Femur (tissue), 1 donor: ENCODE results near the gene GABRQ.
"Not testable (repeated sequence)": the region's sequence is repeated elsewhere in the genome, so short reads cannot be mapped to it uniquely, and the experiment has no call there.

Experiments used
- DNase-seq: peaks from one replicate; pipeline ENCODE4 v3.0.0-alpha.2; 2017

GABRQ gene

DNA sequence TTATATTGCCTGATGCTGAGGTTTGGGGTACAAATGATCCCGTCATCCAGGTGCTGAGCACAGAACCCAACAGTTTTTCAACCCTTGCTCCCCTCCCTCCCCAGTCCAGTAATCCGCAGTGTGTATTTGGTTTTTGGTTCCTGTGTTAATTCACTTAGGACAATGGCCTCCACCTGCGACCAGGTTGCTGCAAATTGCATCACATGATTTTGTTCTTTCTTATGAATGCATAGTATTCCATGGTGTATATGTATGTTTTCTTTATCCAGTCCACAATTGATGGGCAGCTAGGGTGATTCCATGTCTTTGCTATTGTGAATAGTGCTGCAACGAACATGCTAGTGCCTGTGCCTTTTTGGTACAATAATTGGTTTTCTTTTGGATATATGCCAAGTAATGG is 25.4 kb downstream of the GABRQ start:
- DNase-seq = no peak

DNA sequence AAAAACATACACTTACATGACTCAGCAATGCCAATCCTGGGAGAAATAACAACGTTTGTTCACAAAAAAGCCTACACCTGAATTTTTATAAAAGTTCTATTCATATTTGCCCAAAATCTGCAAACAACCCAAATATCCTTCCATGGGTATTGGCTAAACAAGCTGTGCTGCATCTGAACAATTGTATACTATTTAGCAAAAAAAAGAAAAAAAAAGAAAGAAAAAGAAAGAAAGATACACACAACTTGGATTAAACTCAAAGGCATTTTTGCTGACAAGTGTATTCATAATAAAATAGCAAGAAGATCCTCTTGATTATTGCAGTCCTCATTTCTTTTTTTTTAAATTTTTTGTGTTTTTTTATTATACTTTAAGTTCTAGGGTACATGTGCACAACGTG is 36.4 kb downstream of the GABRQ start:
- no peak for DNase-seq

DNA sequence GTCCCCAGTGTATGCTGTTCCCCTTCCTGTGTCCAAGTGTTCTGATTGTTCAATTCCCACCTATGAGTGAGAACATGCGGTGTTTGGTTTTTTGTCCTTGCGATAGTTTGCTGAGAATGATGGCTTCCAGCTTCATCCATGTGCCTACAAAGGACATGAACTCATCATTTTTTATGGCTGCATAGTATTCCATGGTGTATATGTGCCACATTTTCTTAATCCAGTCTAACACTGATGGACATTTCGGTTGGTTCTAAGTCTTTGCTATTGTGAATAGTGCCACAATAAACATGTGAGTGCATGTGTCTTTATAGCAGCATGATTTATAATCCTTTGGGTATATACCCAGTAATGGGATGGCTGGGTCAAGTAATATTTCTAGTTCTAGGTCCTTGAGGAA is 37.0 kb downstream of the GABRQ start:
- not testable (repeated sequence) for DNase-seq

DNA sequence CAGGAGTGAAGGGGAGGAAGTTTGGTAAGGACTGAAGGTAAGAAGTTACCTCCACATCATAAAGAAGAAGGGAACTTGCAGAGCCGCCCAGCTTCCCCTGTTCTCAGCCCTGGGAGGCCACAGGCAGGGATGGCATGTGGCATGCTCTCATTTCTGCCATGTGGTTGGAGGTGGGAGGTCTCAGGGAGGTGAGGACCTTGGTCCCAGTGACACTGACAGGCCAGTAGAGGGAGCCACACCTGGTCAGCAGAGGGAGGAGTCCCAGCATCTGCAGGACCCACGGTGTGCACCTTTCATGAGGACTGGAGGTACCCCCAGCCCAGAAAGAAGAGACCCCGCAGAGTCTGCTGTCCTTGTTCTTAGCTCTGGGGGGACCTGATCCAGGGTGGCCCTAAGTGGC is 43.3 kb downstream of the GABRQ start:
- DNase-seq = not testable (repeated sequence)

DNA sequence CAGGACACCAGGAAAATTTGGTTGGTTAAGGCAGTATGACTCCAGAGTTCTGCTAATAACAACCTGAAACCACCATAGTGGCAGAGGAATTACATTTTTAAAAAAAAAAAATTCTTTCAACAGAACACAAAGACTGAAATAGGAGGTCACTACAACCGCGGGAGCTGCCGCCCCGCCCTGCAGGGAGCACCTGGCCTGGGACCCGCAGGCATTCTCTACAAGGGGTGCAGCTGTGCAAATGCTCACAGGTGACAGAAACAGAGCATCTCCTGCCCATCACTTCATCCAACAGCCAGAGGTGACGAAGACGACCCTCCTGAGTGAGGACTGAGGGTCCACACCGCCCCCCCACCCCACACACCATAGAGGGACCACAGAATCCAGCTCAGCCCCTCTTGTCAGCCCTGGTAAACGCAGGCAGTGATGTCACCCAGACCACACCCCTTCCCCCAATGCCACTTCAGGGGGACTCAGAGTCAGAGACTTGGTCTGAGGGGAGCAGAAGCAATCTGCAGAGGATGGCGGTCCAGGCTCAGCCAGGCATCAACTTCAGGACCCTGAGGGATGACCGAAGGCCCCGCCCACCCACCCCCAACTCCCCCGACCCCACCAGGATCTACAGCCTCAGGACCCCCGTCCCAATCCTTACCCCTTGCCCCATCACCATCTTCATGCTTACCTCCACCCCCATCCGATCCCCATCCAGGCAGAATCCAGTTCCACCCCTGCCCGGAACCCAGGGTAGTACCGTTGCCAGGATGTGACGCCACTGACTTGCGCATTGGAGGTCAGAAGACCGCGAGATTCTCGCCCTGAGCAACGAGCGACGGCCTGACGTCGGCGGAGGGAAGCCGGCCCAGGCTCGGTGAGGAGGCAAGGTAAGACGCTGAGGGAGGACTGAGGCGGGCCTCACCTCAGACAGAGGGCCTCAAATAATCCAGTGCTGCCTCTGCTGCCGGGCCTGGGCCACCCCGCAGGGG is 60.5 kb downstream of the GABRQ start, which contains the start of gene MAGEA3:
Gene MAGEA3, plus strand, starts transcription at position 843 of the 980 bp plus-strand sequence. CDS start 2,039 bp downstream, outside the sequence.
- not testable (repeated sequence) for DNase-seq

DNA sequence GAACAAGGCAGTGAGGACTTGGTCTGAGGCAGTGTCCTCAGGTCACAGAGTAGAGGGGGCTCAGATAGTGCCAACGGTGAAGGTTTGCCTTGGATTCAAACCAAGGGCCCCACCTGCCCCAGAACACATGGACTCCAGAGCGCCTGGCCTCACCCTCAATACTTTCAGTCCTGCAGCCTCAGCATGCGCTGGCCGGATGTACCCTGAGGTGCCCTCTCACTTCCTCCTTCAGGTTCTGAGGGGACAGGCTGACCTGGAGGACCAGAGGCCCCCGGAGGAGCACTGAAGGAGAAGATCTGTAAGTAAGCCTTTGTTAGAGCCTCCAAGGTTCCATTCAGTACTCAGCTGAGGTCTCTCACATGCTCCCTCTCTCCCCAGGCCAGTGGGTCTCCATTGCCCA is 62.7 kb downstream of the GABRQ start:
- not testable (repeated sequence) for DNase-seq

DNA sequence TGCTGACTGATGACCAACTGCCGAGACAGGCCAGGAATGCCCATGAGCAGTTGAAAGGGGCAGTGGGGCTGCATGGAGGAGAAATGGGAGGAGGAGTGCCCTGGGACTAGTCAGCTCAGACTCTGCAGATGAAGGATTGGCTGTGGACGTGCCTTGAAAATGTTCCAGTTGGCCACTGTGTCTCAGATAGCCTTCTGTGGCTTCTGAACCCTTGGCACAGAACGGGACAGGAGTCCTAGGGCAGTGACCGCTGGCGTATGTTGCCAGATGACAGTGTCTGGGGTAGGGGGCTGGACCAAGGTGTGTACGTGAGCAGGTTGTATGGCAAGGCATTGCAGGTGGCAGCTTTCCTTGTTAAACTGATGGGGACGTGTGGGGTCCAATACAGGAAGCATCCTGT is 68.8 kb downstream of the GABRQ start:
- not testable (repeated sequence) for DNase-seq
